ENCODE data around the gene KIDINS220. TPM values are rescaled to one million over a fixed set of nuclear protein-coding genes. Genes with fewer than 3 reads are reported as not detected.
A peak's percentile ranks its signal among the peaks of the same experiment; 100 is the strongest.

KIDINS220 gene
- total RNA-seq, 1 experiment from 2014 or later = 29.3 TPM

GRCh38 chr2:8761529-8762164 is 75.8 kb downstream of the KIDINS220 start:
- WGBS (ENCODE audit: extremely low coverage, insufficient read length, low lambda C conversion rate) = no CpG with 5 or more reads among the region's 1 CpG
- no peak overlapping the region for H3K23ac ChIP-seq (ENCODE audit: insufficient read length, low read depth, low read length)
- H4K8ac ChIP-seq (replicated peaks; ENCODE audit: insufficient read length, low read depth, low read length) = no peak overlapping the region
- H2BK12ac ChIP-seq (ENCODE audit: insufficient read length, low read depth, low read length) = no peak overlapping the region
- H2BK20ac ChIP-seq (ENCODE audit: low read depth, low read length, poor library complexity, severe bottlenecking) = no peak overlapping the region
- H2BK5ac ChIP-seq (ENCODE audit: insufficient read length, low read length) = no peak overlapping the region
- DNase-seq = no peak
- H4K20me1 ChIP-seq (ENCODE audit: control insufficient read depth, insufficient read depth, insufficient read length) = no peaks in the 10 kb centered on the region
- no peaks in the 10 kb centered on the region for H3K9me3 ChIP-seq (ENCODE audit: control insufficient read depth, low read depth, low read length)
- H3K4me2 ChIP-seq (ENCODE audit: insufficient read depth, insufficient read length, low read length) = no peak overlapping the region
- H3K23me2 ChIP-seq (ENCODE audit: insufficient read length, low read depth, low read length, poor library complexity, severe bottlenecking) = no peaks in the 10 kb centered on the region
- no peaks in the 10 kb centered on the region for H3K79me1 ChIP-seq (ENCODE audit: insufficient read depth, low read depth, low read length, poor library complexity, severe bottlenecking)
- no peaks in the 10 kb centered on the region for H3K4me1 ChIP-seq (ENCODE audit: insufficient read depth, low read length)
- no peak overlapping the region for H3K27ac ChIP-seq (ENCODE audit: insufficient read length, low read depth, low read length)
- no peak overlapping the region for H2AFZ ChIP-seq (ENCODE audit: low read length)
- Mint-ChIP-seq H3K4me1 (no peaks in the 10 kb centered on the region), H3K9me3 (peaks cover 3 to 6% of the 10 kb centered on the region in 2 experiments; a peak in 4 of 5 replicates), H3K27ac (no peak overlapping the region), H3K27me3 (ENCODE audit: low read depth) (no peaks in the 10 kb centered on the region), H3K4me3 (no peak overlapping the region), H3K36me3 (ENCODE audit: insufficient read depth in 1 of 3, low read depth in 3 of 3) (peaks cover 4 to 16% (median 11%) of the 10 kb centered on the region in 3 experiments)
- H3K56ac ChIP-seq (ENCODE audit: insufficient read length, low read depth, low read length) = no peak overlapping the region
- H2AK5ac ChIP-seq (ENCODE audit: insufficient read length, low read length) = no peak overlapping the region
- TF ChIP-seq CTCF (conservative IDR thresholded peaks at IDR 0.05) = peak; percentile 66
- no peak overlapping the region for H2BK120ac ChIP-seq (ENCODE audit: low read depth, low read length, poor library complexity, severe bottlenecking)
- H2BK15ac ChIP-seq (ENCODE audit: low read depth, low read length) = no peak overlapping the region
- H3T11ph ChIP-seq (ENCODE audit: low read length) = no peak overlapping the region
- no peak overlapping the region for H4K5ac ChIP-seq (ENCODE audit: insufficient read length, low read depth, low read length)
- no peak overlapping the region for H3K4ac ChIP-seq (ENCODE audit: low read depth, low read length)
- H3K14ac ChIP-seq (ENCODE audit: insufficient read depth, low read length) = no peak overlapping the region
- H3K27me3 ChIP-seq (ENCODE audit: insufficient read depth, low read length) = no peaks in the 10 kb centered on the region
- H3K18ac ChIP-seq (ENCODE audit: insufficient read length, low read depth, low read length) = no peak overlapping the region
- H3K9ac ChIP-seq (ENCODE audit: extremely low read depth, insufficient read length, low read length) = no peak overlapping the region
- H3K79me2 ChIP-seq (ENCODE audit: insufficient read depth, low read length) = no peaks in the 10 kb centered on the region
- H4K91ac ChIP-seq (ENCODE audit: insufficient read length, low read depth, low read length) = no peak overlapping the region
